CD4-positive, alpha-beta T cell treated with Interferon alpha-2 for 1 hour (primary cell): Measurements from ENCODE around the gene ABHD10.

Source experiments
- DNase-seq, 2 donors: peaks; one replicate each; pipeline ENCODE4 v3.0.0-alpha.2; 2020 to 2022

The ABHD10 gene

DNA sequence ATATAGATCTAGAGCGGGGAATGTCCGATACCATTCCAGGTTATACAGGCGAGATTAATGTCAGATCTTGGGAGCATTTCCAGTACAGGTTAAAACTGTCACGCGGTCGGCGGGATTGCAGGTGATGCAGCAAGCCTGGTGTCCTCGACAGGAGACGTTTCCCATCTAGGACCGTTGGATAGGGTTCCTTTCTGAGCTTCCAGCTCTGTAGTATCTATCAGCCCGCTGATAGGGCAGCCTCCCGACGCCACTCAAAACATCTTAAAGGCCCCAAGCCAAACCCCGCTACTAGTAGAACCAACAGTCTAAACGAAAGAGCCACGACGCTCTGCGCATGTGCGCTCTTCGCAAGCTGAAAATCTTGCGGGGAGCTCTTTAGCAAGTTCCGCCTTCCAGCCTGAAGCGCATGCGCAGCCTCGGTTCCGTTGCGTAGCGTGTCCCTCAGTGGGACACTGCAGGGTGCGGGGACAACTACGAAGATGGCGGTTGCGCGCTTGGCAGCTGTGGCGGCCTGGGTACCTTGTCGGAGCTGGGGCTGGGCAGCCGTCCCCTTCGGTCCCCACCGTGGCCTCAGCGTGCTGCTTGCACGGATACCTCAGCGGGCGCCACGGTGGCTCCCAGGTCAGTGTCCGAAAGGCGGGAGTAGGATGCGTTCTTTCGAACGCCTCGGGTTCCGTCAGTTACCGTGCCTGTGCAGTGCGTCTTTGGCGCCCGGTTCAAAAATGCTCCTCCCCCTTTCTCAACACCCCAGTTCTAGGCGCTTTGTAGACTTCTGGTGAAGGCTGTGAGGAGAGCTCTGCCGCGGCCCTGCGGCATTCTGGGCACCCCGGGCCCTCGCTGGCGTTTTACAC is at the start of gene ABHD10:
Gene ABHD10, plus strand, starts transcription at position 444 of the 851 bp plus-strand sequence. Its CDS starts 36 bp downstream, at position 480.
- peak; percentile 96 to 97 for DNase-seq

- DNase-seq: no peak
These were observed 49.3 kb upstream of the ABHD10 start for GRCh38 chr3:111929484-111929883.

DNA sequence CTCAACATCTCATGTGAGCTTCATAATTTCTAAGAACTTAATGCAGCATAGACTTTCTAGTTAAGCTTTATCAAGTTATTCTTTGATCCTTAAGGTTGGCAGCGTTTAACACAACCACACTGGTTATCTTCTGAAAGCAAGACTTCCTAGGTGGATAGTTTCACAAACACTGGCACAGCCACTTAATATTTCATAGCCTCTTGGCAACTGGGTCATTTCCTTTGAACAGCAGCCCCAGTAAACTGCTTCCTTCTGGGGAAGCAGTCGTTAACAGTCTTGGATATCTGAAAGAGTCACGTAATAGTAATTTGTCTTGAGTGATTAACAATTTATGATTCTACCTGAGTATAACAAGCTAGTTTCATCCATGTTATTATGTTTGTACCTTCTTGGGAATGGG is 45.9 kb upstream of the ABHD10 start:
- no peak for DNase-seq

GRCh38 chr3:111936191-111936841 is 42.5 kb upstream of the ABHD10 start:
- no peak for DNase-seq

DNA sequence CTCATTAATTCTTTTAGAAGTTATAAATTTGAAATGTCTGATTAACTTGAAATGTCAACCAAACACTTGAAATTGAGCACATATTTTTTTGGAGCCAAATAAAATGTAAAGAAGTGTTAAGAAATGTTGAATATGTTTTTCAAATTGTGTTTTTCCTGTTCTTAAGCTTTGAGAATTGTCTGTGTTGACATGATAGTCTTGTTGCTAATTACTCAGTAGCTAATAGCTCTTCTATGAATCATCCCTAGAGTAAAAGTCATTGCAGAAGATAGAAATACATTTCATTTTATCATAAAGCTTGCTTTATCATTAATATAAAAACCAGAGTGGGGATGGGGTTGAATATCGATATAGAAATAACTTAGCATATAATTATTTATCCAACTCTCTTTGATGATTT is 41.9 kb upstream of the ABHD10 start:
- no peak for DNase-seq

DNA sequence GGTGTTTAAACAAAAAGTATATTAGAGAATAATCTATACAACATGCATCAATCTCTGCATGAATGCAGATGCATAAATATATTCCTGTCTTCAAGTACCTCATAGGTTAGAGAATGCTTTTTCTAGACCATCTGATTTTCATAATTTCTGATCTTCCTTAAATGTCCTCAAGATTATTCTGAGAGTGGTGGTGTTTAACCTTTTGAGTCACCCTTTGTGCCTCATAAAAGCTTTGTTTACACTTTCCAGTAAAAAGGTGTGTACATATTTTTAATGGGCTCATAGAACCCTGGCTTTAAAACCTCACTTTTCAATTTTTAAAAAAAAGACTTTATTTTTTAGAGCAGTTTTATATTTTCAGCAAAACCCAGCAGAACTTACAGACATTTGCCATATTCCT is 41.0 kb upstream of the ABHD10 start:
- no peak for DNase-seq

GRCh38 chr3:111939873-111940272 is 39.0 kb upstream of the ABHD10 start:
- no peak for DNase-seq

DNA sequence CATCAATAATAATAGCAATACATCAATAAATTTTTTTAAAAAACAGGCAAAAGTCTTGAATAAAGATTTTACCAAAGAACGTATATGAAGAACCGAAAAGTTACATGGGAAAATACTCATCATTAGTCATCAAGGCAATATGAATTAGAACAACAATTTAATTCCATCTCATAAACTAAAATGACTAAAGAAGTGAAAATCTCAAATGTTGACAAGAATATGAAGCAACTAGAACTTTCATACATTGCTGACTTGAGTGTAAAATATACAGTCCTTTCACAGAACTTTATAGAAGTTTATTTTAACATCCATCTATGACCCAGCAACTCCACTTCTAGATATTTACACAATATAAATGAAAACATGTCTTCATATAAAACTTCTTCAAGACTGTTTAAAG is 35.3 kb upstream of the ABHD10 start:
- DNase-seq: no peak

- no peak for DNase-seq
These were observed 34.5 kb upstream of the ABHD10 start for GRCh38 chr3:111944372-111944771.

GRCh38 chr3:111947231-111947630 is 31.6 kb upstream of the ABHD10 start:
- no peak for DNase-seq

- no peak for DNase-seq
These were observed 30.0 kb upstream of the ABHD10 start for GRCh38 chr3:111948786-111949185.

- DNase-seq: no peak
These were observed 29.1 kb upstream of the ABHD10 start for GRCh38 chr3:111949712-111950111.

DNA sequence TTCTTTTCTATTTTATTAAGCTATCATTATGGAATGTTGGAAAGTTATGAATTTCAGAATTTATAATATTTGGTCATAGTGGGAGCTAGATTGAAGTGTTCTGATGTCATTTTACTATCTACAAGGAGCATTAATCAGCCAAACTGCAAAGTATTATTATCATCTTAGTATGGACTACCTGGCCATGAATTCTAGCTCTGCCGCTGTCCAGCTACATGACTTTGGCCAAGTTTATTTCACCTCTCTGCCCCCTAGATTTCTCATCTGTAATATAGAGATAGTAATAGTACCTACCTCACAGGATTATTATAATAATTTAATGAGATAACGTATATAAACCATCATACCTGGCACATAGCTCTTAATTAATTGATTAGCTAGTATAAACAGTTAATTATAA is 27.8 kb upstream of the ABHD10 start:
- DNase-seq: no peak

DNA sequence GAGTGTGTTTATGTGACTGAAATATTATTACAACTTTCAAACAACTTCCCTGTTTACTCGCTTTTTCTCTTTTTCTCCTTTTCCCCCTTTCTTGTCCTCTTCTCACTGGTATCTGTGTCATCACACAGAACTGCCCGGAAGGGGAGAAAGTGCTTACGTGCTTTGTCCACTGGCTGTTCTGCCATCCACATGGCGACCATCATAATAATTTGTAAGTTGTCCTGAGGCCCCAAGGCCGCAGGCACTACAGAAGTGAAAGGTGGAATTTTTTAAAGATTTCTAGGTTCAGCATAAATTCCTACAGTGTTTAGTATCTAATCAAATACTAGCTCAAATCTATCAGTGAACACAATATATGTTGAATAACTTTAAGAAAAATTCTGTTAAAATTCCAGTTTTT is 26.7 kb upstream of the ABHD10 start:
- DNase-seq: no peak

DNA sequence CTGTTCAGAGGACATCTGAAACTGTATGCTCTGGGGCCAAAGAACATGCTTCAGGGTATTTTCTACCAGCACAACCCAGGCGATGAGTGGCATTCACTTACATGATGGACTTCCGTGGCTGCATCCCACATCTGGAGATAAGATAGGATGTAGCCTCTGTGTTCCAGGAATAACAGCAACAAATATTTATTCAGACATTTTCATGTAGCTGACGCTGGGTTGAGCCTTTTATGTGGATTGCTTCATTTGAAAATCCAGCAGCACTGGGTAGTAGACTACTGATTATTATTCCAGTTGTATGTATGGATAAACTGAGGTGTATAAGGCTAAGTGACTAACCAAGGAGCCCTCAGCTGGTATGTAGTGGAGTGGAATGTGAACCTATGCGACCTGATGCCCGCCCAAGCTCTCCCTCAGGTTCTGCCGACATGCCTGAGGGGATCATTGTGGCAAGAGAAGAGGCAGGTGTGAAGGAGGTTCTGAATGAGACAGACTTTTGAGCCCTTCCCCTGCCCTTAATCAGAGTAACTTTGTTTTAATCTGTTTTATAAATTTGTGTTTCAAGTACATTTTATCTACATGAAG is 25.9 kb upstream of the ABHD10 start:
- no peak for DNase-seq

- DNase-seq: no peak
These were observed 24.4 kb upstream of the ABHD10 start for GRCh38 chr3:111954228-111954990.

- DNase-seq: no peak
These were observed 22.9 kb upstream of the ABHD10 start for GRCh38 chr3:111955876-111956275.

DNA sequence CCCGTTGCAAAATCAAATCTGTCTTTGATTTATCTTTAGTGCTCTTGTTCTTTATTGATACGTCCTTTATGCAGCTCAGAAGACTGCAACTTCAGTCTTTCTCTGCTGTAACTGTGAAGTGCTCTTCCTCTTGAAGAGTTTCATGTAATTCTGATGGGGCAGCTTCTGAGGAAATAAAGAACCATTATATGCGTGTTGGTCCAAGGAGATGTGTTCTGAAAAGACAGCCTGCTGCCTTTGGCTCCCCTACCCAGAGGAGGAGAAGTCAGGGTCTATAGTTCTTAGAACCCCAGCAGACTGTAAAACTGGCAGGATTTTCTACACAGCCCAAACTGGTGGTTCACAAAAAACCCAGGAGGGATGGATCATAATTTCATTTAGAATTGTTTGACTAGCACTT is 22.4 kb upstream of the ABHD10 start:
- DNase-seq: no peak

DNA sequence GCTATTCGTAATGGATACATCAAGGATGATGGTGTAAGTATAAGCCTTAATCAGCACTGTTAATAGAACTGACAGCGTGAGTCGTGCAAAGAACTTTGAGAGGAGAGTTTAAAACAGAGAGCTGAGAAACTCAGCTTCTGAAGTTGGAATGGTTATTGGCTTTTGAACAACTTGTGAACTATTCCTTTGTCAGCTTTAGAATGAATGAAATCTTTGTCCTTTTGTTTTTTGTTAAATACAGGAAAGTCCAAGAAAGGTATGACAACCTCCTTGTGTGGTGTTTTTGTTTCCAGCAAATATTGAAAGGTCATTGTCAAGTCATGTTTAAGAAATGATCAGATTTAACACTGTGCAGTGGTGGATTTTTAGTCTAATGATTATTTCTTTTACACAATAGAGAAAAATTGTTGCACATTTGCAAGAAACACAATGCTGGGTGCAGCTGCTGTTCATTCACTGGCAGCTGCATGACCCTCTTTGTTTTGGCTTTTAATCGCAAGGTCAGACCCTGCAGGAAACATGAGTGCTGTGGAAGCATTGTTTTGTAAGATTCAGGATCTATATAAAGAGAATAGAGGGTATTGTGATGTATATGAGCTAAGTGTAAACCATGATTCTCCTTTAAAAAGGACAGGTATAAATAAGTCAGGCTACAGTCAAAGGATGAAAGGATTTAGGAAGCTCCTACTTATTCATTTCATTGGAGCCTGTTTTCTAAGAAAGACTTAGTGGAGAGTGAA is 21.7 kb upstream of the ABHD10 start:
- DNase-seq: no peak

DNA sequence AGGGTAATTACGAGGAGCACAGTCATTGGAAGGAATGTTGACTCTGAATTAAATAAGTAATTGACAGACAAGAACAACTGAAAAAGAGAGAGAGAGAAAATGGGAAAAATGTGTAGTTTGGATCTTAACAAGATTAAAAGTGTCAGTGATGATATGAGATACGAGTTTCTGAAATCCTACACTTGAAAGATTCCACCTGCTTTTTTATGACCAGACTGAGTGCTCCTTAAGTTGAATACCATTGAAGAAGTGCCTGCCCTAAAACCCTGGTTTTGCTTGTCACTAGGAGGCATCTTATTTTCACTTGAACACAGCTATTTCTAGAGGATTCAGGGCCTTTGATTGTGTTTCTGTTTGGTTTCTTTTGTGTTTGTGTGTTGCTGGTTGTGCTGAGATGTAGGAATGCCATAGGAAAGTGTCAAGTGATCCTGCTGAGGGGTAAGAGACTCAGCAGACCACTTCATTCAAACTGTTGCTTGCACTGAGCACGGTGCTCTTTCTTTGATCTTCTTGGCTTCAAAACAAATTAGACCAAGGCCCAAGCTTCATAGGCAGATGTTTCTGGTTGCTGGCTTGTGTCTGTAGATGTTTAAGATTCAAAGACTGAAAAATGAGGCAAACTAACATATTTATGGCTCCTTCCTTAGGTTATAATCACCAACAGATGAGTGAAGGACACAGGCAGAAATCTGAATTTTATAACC is 17.2 kb upstream of the ABHD10 start:
- no peak for DNase-seq

GRCh38 chr3:111963424-111963823 is 15.4 kb upstream of the ABHD10 start:
- DNase-seq: no peak

GRCh38 chr3:111965484-111965883 is 13.3 kb upstream of the ABHD10 start:
- DNase-seq: no peak
